Lower lobe of right lung (tissue), 2 donors: Measurements from ENCODE around the gene RET. TPM values are rescaled to one million over a fixed set of nuclear protein-coding genes. Genes with fewer than 3 reads are reported as not detected.

ENCODE experiments used
- ATAC-seq, 2 donors: fragments of 200-7000 bp; cut with Tn5 transposase; one replicate each; pipeline ENCODE4 v1.9.1; 2020 to 2022; ENCODE audit warnings: mild to moderate bottlenecking in 2 of 2, moderate library complexity in 2 of 2
- DNase-seq: peaks from one replicate; pipeline ENCODE4 v3.0.0-alpha.2; 2020
- H3K27ac ChIP-seq: fragments of 200-600 bp; one replicate; pipeline ENCODE4 v1.8.0; 2022
- H3K27me3 ChIP-seq: fragments of 200-600 bp; one replicate; pipeline ENCODE4 v1.8.0; 2022; ENCODE audit warnings: low read depth
- H3K36me3 ChIP-seq: fragments of 200-600 bp; one replicate; pipeline ENCODE4 v1.8.0; 2022; ENCODE audit warnings: mild to moderate bottlenecking
- H3K4me1 ChIP-seq: fragments of 200-600 bp; one replicate; pipeline ENCODE4 v1.8.0; 2022
- H3K4me3 ChIP-seq: fragments of 200-600 bp; one replicate; pipeline ENCODE4 v1.8.0; 2022; ENCODE audit warnings: mild to moderate bottlenecking
- H3K9me3 ChIP-seq: fragments of 200-600 bp; one replicate; pipeline ENCODE4 v1.8.0; 2022
- intact Hi-C: fragments of 100-400 bp; cut with DNase I; formaldehyde crosslinking; loops from one replicate; pipeline ENCODE4 v1.11.0; 2022
- total RNA-seq: library from RNA; stranded (reverse); fragmentation: NEBNext Ultra II Directional; extraction: Animal tissue kit (Norgen Biotek cat#: 25700); gene quantifications from one replicate; pipeline ENCODE4 v1.2.1, GENCODE V29; 2021
- TF ChIP-seq, protein P1 (sequence below): fragments of 200-600 bp; IDR thresholded peaks from one replicate; pipeline ENCODE4 v1.8.0; 2022; ENCODE audit warnings: antibody characterized with exemption, mild to moderate bottlenecking
- donor health status: DM: no; HTN: yes; CAD: no; lungs with severe emphysema.

Gene RET
- total RNA-seq, 1 donor from 2014 or later = 0.68 TPM

DNA sequence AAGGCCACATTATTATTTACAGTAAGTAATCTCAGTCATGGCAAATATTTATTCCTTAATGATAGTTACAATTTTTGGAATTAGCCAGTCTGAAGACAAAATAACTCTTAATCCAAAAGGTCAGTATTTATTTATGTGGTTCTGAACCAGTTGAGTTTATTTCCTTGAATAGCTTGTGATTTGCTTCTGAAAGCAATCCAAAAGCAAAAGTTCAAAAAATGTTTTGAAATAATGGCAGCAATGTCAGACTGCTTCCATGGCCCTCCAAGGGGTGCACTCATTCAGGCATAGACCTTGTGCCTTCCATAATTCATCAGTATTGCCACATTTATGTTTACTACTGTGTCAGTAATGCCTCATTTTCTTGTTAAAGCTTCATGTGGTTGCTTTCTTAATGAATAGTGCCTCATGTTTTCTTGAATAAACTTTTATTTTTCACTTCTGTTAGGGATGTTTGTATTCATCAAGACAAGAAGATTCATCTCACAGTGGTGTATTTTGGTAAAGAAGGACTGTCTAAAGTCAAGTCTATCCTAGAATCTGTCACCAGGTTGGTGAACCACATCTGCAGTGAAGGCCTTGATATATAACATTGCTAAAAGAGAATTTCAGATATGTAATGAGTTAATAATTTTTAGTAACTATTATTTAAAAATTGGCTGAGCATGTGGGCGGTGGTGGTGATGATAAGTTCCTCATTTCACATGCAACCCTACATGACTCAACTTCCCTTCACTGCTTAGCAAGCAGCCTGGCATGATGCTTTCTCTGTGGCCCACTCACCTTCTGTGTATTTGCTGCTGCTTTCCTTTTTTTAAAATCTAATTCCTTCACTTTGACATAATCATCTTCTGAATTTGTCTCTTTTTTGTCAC is 83.4 kb downstream of the RET start:
- ATAC-seq (peak; percentile 71 to 79), DNase-seq (no peak)
- peaks cover 25% of the 10 kb centered on the region for H3K4me1 ChIP-seq
- H3K27me3 ChIP-seq = no peaks in the 10 kb centered on the region
- peaks cover 31% of the 10 kb centered on the region for H3K36me3 ChIP-seq
- TF ChIP-seq, protein P1, sequence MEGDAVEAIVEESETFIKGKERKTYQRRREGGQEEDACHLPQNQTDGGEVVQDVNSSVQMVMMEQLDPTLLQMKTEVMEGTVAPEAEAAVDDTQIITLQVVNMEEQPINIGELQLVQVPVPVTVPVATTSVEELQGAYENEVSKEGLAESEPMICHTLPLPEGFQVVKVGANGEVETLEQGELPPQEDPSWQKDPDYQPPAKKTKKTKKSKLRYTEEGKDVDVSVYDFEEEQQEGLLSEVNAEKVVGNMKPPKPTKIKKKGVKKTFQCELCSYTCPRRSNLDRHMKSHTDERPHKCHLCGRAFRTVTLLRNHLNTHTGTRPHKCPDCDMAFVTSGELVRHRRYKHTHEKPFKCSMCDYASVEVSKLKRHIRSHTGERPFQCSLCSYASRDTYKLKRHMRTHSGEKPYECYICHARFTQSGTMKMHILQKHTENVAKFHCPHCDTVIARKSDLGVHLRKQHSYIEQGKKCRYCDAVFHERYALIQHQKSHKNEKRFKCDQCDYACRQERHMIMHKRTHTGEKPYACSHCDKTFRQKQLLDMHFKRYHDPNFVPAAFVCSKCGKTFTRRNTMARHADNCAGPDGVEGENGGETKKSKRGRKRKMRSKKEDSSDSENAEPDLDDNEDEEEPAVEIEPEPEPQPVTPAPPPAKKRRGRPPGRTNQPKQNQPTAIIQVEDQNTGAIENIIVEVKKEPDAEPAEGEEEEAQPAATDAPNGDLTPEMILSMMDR = no peak
- H3K27ac ChIP-seq = no peak overlapping the region
- intact Hi-C loops = no loop called here
- H3K4me3 ChIP-seq = no peak overlapping the region
- no peaks in the 10 kb centered on the region for H3K9me3 ChIP-seq

DNA sequence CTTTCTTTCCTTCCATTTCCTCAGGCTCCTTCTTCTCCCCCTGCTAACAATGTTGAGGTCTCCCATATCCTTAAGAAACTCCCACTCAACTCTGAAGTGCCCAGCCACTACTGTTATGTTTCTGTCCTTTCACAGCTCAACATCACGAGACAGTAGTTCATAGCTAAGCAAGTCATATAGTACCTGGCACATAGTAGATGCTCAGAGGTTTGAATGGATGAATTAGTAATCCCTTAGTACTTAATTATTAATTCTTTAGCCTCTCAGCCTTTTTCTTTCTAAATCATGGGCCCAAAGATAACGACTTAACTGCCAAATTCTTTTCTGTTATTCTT is 84.0 kb downstream of the RET start:
- peaks cover 25% of the 10 kb centered on the region for H3K4me1 ChIP-seq
- ATAC-seq (peak in 1 of 2 donors; percentile 50), DNase-seq (no peak)
- intact Hi-C loops = no loop called here
- no peak overlapping the region for H3K27ac ChIP-seq
- TF ChIP-seq, protein P1 = no peak
- H3K4me3 ChIP-seq = no peak overlapping the region
- H3K27me3 ChIP-seq = no peaks in the 10 kb centered on the region
- peaks cover 36% of the 10 kb centered on the region for H3K36me3 ChIP-seq
- H3K9me3 ChIP-seq = no peaks in the 10 kb centered on the region

DNA sequence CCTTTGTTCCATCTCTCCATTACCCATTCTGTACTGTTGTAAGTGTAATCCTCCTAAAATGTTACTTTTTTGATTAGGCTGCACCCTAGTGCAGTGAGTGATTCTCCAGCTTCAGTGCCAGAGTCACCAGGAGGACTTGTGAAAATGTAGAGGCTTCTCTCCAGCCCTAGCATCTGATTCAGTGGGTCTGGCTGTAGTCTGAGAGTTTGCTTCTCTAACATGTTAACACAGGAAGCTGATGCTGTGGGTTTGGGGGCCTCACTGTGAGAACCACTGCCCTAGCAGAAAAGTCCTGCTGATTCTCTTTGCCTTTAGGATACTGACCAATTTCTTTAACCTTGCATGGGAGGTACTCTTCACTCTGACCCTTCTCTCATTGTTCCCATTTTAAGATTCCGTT is 85.7 kb downstream of the RET start:
- intact Hi-C loops = no loop called here
- Histone ChIP-seq H3K9me3 (no peaks in the 10 kb centered on the region), H3K27me3 (no peaks in the 10 kb centered on the region), H3K4me1 (peaks cover 16% of the 10 kb centered on the region), H3K4me3 (no peak overlapping the region), H3K36me3 (peaks cover 36% of the 10 kb centered on the region), H3K27ac (no peak overlapping the region)
- DNase-seq = no peak
- ATAC-seq = no peak
- TF ChIP-seq, protein P1 = no peak

DNA sequence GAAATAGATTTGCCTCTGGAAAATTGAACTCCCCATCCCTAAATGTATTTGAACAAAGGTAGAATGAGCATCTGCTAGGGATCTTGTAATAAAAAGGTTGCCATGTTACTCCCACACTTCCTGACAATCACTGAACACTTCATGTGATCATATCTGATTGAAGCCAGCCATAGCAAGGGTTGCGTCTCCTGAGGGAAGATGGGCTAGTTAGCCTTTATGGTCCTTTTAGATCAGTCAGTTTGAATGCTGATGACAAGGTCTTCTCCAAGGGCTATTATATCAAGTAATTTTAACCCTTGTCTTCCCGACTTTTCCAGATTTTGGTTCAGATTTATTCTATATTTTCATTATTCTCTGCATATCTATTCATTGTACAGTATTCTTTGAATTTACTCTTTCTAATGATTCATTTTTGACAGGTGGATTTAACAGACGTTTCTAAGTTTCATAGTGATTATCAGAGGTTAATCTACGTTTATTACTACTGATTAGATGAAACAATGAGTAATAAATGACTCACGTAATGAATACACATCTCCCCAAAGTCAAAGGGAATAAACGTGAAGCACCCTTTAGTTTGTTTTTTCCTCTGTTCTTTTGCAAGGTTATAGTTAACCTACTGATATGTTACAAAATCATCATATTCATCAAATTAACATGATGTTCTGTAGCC is 89.5 kb downstream of the RET start:
- Histone ChIP-seq H3K4me3 (no peak overlapping the region), H3K4me1 (peaks cover 3% of the 10 kb centered on the region), H3K27ac (no peak overlapping the region), H3K27me3 (no peaks in the 10 kb centered on the region), H3K9me3 (no peaks in the 10 kb centered on the region), H3K36me3 (peaks cover 46% of the 10 kb centered on the region)
- DNase-seq (no peak), ATAC-seq (no peak)
- TF ChIP-seq, protein P1 = no peak
- intact Hi-C loops = no loop called here

DNA sequence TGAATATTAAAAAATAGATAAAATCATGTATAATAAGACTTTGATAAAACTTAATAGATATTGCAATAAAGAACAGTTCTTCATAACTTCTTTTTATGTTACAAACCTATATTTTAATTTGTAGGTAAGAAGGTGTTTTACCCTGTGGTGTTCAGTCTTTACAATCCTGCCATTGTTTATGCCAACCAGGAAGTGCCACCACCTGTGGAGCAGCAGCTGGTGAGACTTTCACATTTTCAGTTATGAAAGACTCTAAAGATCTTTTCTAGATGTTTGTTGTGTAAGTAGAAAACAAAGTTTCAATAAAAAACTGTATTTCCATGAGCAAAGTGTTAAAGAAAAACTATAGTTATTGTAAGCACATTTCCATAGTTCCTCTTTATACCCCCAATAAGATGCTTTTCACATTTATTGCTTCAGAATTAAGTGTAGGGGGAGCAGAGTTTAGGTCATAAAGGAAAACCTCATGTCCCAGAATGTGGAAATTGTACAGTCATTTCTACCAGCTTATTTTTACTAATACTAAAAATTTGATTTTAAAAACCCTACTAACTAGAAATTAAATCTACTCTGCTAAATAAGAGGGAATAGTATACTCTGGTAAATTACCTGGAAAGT is 90.1 kb downstream of the RET start:
- peaks cover 10% of the 10 kb centered on the region for H3K4me1 ChIP-seq
- DNase-seq = no peak
- H3K9me3 ChIP-seq = no peaks in the 10 kb centered on the region
- no peaks in the 10 kb centered on the region for H3K27me3 ChIP-seq
- intact Hi-C loops = no loop called here
- no peak overlapping the region for H3K27ac ChIP-seq
- peaks cover 41% of the 10 kb centered on the region for H3K36me3 ChIP-seq
- TF ChIP-seq, protein P1 = no peak
- no peak overlapping the region for H3K4me3 ChIP-seq
- peak in 1 of 2 donors; percentile 42 for ATAC-seq
